Muscle of leg (tissue), 11 donors: ENCODE measurements around the gene RPL9. TPM values are rescaled to one million over a fixed set of nuclear protein-coding genes. Genes with fewer than 3 reads are reported as not detected.

Experiments used
- DNase-seq: peaks from one replicate; pipeline ENCODE4 v3.0.0; 2013
- H3K27ac ChIP-seq: one replicate; pipeline ENCODE4 v1.5.1; 2013; ENCODE audit warnings: mild to moderate bottlenecking, low read length, control low read depth
- H3K27me3 ChIP-seq: one replicate; pipeline ENCODE4 v1.6.1; 2013; ENCODE audit warnings: low read length; ENCODE audit not compliant: control insufficient read depth, insufficient read depth
- H3K36me3 ChIP-seq: one replicate; pipeline ENCODE4 v1.6.1; 2013; ENCODE audit warnings: low read length; ENCODE audit not compliant: control insufficient read depth, insufficient read depth
- H3K4me1 ChIP-seq: one replicate; pipeline ENCODE4 v1.6.1; 2013; ENCODE audit warnings: low read length; ENCODE audit not compliant: control insufficient read depth, insufficient read depth
- H3K4me3 ChIP-seq: one replicate; pipeline ENCODE4 v1.5.1; 2013; ENCODE audit warnings: low read length, control low read depth
- H3K9me3 ChIP-seq: replicated peaks from 2 replicates; pipeline ENCODE4 v1.6.1; 2013; ENCODE audit warnings: low read depth, low read length; ENCODE audit not compliant: control insufficient read depth
- WGBS: methylation state at CpG from one replicate; pipeline ENCODE4 v1.1.5; 2013; ENCODE audit warnings: missing lambda C conversion rate; ENCODE audit not compliant: insufficient coverage; 5-methylcytosine and 5-hydroxymethylcytosine counted together
- polyA plus RNA-seq, 8 donors: library from polyadenylated mRNA; unstranded; fragments of 120-200 nt; gene quantifications; one replicate each; pipeline versions ENCODE4 v1.2.1 to v1.2.3, GENCODE V29; 2013; ENCODE audit warnings: inconsistent platforms in 1 of 8, low replicate concordance in 1 of 8; ENCODE audit not compliant: insufficient read length in 8 of 8, insufficient read depth in 1 of 8
- total RNA-seq: library from RNA; stranded (reverse); fragments of 120-200 nt; gene quantifications from one replicate; pipeline ENCODE4 v1.2.4, GENCODE V29; 2013

RPL9 gene
- total and polyA plus RNA-seq, 9 donors: 502 to 5,379 (median 2,209) TPM

DNA sequence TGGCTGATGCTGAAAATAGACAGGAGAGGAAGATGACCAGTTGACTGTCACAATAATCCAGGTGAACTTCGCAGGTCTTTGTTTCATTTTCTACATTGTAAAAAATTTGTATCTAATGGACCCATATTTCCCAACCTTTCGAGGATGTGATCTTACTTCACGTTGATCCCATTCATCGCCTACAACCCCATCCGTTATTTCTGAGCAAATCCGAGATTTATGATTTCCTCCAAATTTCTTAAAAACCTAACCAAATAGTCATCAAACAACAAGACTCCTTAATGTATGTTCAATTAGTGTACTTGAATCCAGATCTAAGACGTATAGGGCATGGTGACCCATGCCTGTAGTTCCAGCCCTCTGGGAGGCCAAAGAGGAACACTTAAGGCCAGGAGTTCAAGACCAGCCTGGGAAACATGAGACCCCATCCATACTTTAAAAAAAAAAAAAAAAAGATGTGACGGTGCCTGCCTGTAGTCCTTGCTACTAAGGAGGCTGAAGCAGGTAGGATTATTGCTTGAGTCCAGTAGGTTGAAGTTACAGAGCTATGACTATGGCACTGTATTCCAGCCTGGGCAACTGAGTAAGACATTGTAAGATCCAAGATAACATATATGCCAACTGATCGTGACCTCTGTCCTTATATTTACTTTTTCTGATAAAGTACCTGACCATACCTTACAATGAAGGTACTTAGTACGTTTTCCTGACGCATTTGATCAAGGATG, 5.7 kb downstream of the RPL9 start:
- no CpG with 5 or more reads among the region's 11 CpGs for WGBS
- peaks cover 8% of the 10 kb centered on the region for H3K4me1 ChIP-seq

GRCh38 chr4:39452153-39452859, 6.4 kb downstream of the RPL9 start:
- Histone ChIP-seq H3K4me3 (no peak overlapping the region), H3K36me3 (peaks cover 54% of the 10 kb centered on the region), H3K4me1 (peaks cover 7% of the 10 kb centered on the region), H3K27ac (no peak overlapping the region), H3K9me3 (no peaks in the 10 kb centered on the region), H3K27me3 (peaks cover under 1% of the 10 kb centered on the region)
- WGBS: 97% methylated on average over 4 of the region's 6 CpGs
- no peak for DNase-seq

More for the DNA sequence above, 5.7 kb downstream of the RPL9 start:
- H3K27ac ChIP-seq: no peak overlapping the region
- no peak overlapping the region for H3K4me3 ChIP-seq
- H3K27me3 ChIP-seq: no peaks in the 10 kb centered on the region
- no peak for DNase-seq
- H3K36me3 ChIP-seq: peaks cover 56% of the 10 kb centered on the region
- no peaks in the 10 kb centered on the region for H3K9me3 ChIP-seq

DNA sequence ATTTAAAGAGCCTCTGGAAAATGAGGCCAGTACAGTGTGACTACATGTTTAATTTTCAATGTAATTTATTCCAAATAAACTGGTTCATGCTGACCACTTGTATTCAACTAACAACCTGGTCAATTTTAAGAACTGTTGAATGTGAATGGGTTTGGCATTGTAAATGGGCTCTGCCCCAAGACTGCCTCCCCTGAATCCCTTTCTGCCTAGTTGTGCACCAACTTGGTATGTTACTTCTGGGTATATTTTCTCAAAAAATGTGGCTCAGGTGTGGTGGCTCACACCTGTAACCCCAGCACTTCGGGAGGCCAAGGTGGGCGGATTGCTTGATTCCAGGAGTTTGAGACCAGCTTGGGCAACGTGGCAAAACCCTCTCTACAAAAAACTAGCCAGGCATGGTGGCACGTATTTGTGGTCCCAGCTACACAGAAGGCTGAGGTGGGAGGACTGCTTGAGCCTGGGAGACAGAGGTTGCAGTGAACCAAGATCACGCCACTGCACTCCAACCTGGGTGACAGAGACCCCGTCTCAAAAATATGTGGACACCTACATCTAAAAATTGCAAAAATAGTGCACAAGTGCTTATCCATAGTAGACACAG, 7.2 kb downstream of the RPL9 start:
- no peak for DNase-seq
- no peak overlapping the region for H3K27ac ChIP-seq
- peaks cover 2% of the 10 kb centered on the region for H3K27me3 ChIP-seq
- no CpG with 5 or more reads among the region's 6 CpGs for WGBS
- no peaks in the 10 kb centered on the region for H3K9me3 ChIP-seq
- H3K4me1 ChIP-seq: peaks cover 9% of the 10 kb centered on the region
- no peak overlapping the region for H3K4me3 ChIP-seq
- H3K36me3 ChIP-seq: peaks cover 46% of the 10 kb centered on the region

DNA sequence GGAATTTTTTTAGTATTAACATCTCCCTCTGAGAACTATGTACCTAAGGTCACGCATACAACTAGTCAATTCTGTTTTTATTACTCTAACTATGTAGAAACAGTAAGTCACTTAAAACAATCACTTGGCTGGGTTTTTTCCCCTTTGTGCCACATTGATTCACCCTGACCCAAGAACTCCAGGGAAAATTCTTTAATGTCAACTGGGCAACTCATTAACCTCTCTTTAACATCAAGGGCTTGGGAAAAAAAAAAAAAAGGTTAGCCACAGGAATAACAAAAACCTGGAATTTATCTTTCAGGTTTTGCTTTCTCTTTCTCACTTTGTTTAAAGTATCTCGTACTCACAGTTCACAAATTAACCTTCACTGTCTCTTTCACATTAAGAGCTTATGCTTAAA, 8.1 kb downstream of the RPL9 start:
- 57% methylated on average over 1 of the region's 2 CpGs for WGBS
- Histone ChIP-seq H3K27me3 (peaks cover 2% of the 10 kb centered on the region), H3K4me3 (no peak overlapping the region), H3K9me3 (no peaks in the 10 kb centered on the region), H3K4me1 (peaks cover 9% of the 10 kb centered on the region), H3K27ac (no peak overlapping the region), H3K36me3 (peaks cover 39% of the 10 kb centered on the region)
- no peak for DNase-seq

- no peaks in the 10 kb centered on the region for H3K9me3 ChIP-seq
- H3K27ac ChIP-seq: no peak overlapping the region
- peaks cover 2% of the 10 kb centered on the region for H3K27me3 ChIP-seq
- 3% methylated on average over 61 of the region's 61 CpGs for WGBS
- H3K36me3 ChIP-seq: peaks cover 11% of the 10 kb centered on the region
- H3K4me1 ChIP-seq: peaks cover 9% of the 10 kb centered on the region
- DNase-seq: peak; percentile 62
- peak overlapping the region; percentile 35 for H3K4me3 ChIP-seq
Measured at GRCh38 chr4:39446842-39447573, 11.7 kb downstream of the RPL9 start.

- 80% methylated on average over 20 of the region's 20 CpGs for WGBS
- no peak for DNase-seq
- Histone ChIP-seq H3K36me3 (peaks cover 6% of the 10 kb centered on the region), H3K4me1 (peaks cover 9% of the 10 kb centered on the region), H3K27ac (no peak overlapping the region), H3K9me3 (no peaks in the 10 kb centered on the region), H3K27me3 (peaks cover 2% of the 10 kb centered on the region), H3K4me3 (peak overlapping the region; percentile 35)
Measured at GRCh38 chr4:39446483-39446841, 12.3 kb downstream of the RPL9 start.

DNA sequence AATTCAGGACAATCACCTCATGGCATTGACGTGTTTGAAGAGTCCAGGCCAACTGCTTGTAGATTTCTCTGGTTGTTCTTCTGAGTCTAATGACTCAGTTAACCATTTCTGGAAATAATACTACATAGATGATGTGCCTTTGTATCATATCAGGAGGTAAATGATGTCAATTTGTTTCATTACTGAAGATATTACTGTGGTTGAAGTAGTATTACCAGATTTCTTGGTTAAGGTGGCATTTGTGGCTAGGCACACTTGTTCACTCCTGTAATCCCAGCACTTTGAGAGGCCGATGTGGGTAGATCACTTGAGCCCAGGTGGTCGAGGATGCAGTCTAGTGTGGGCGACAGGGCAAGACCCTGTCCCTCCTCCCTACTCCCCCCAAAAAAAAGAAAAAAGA, 15.7 kb downstream of the RPL9 start:
- no peaks in the 10 kb centered on the region for H3K9me3 ChIP-seq
- no CpG with 5 or more reads among the region's 4 CpGs for WGBS
- no peak for DNase-seq
- no peaks in the 10 kb centered on the region for H3K36me3 ChIP-seq
- H3K27me3 ChIP-seq: peaks cover 2% of the 10 kb centered on the region
- H3K27ac ChIP-seq: no peak overlapping the region
- peaks cover 9% of the 10 kb centered on the region for H3K4me1 ChIP-seq
- no peak overlapping the region for H3K4me3 ChIP-seq

DNA sequence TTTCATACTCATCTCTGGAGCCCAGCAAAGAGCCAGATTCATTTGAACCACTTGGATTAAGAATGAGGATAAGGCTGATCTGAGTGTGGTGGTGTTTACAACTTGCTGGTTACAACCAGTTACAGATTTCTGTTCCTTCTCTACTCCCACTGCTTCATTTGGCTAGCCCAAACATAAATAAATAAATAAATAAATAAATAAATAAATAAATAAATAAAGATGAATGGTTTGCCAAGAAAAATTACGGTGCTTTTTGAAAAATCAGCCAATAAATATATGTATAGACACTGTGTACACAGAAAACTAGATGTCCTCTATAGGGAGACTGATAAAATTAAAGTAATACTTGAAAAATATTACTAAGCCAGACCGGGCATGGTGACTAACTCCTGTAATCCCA, 17.1 kb downstream of the RPL9 start:
- peaks cover under 1% of the 10 kb centered on the region for H3K4me1 ChIP-seq
- no peak for DNase-seq
- no CpG with 5 or more reads among the region's 2 CpGs for WGBS
- H3K27me3 ChIP-seq: no peaks in the 10 kb centered on the region
- H3K36me3 ChIP-seq: no peaks in the 10 kb centered on the region
- no peak overlapping the region for H3K27ac ChIP-seq
- H3K4me3 ChIP-seq: no peak overlapping the region
- H3K9me3 ChIP-seq: no peaks in the 10 kb centered on the region

- Histone ChIP-seq H3K27ac (no peak overlapping the region), H3K27me3 (peaks cover 2% of the 10 kb centered on the region), H3K4me1 (no peaks in the 10 kb centered on the region), H3K9me3 (no peaks in the 10 kb centered on the region), H3K4me3 (no peak overlapping the region), H3K36me3 (no peaks in the 10 kb centered on the region)
- DNase-seq: no peak
- WGBS: 76% methylated on average over 4 of the region's 7 CpGs
Measured at GRCh38 chr4:39435659-39436563, 22.8 kb downstream of the RPL9 start.
